NK-92 treated with Interleukin-12 subunit alpha and Interleukin-12 subunit beta, amount 100 ng/mL, for 24 hours (cell line): ENCODE results near the gene TRIP11.

Experiments used
- DNase-seq: peaks from one replicate; lab custom pipeline; 2025; lab: John Stamatoyannopoulos, UW

Gene TRIP11

DNA sequence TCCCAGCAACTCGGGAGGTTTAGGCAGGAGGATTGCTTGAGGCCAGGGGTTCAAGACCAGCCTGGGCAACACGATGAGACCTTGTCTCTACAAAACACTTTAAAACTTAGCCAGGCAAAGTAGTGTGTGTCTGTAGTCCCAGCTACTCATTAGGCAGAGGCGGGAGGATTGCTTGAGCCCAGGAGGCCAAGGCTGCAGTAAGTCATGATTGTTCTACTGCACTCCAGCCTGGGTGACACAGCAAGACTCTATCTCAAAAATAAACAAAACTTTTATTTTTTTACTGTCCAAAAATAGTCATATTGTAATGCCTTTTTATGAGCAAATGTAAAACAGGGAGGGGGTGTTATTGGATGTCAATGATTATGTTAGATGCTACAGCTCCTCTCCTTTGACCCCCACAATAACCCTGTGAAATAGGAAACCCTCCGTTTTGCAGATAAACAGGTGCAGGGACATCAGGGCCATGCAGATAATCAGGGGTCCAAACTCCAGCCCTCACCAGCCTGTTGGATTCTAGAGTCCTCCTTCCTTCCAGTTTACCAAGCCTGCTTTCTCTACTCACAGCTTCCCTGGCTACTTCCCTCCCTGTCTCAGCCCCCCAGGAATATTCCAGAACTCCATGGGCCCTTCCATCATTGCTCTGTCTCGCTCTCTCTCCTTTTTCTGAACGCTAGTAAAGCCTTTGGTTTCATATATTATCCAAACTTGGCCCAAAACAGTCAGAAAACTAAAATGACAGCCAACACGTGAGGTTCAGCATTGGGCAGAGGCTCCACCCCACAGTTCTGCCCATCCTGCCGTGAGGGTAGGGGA, 86.5 kb downstream of the TRIP11 start:
- no peak for DNase-seq

DNA sequence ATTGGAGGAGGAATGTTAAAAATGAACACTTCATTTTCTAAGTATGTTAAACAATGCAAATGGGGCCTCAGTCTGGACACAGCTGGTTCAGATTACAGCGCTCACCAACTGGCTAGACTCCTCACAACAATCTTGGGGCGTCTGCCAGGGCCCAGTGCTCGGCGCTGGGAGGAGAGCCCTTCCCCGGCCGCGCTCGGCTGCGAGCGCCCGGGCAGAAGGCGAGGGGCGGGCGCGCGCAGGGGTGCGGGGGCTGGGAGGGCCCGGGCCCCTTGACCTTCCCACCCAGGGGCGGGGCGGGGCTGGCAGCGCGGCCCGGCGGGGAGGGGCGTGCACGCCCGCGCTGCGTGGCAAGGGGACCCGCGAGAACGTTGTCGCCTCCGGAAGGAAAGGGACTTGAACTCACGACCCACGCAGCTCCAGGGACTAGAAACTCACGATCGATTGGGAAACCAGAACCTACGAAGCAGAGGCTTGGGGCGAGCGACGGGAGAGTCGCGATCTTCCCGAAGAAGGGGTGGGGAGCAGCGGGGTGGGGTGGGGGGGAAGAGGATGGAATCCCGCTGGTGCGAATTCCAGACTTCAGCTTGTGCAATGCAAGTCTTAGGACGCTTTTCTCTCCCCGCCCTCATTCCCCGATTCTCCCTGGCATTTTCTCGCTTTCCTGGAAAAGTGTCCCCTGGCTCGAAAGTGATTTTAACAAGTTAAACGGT, 92.2 kb downstream of the TRIP11 start, which contains the start of gene FBLN5:
TSS of gene FBLN5 (minus strand) at position 220 of the 710 bp plus-strand sequence. CDS start 465 bp downstream, outside the sequence.
- no peak for DNase-seq

DNA sequence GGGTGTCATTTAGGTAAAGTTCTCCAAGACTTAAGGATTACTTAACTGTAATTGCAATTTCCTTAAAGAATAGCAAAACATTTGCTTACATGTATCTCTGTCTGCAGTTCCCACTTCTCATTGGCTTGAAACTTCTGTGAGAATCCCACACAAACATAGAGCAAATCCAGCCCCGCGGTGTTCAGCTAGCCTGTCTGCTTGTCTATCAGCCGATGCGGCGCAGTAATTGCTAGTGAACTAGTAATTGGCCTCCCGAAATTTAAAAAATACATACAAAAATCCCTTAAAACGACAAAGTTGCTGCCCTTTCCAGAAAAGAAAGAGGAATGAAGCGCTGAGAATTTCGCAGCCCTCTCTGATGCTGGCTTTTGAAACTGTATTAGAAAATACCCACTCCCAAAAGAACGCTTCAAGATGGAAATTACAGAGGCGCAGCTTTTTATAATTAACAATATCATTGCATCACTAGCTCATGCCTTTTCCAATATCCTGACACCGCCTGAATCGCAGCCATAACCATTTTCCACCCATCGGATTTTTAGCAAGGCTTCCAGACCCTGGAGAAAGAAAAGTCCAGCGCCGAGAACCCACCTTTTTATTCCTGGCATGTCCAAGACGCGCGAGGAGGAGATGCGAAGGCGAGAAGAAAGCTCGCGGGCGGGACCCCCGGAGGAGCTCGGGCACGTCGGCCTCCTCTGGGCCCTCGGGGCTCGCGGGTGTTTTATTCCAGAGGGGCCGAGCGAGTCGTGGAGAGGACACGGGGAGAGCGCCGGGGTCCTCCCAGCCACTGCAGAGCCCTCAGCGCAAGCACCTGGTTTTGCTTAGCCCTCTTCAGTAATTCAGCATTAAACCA, 93.0 kb downstream of the TRIP11 start:
- DNase-seq, result no peak

DNA sequence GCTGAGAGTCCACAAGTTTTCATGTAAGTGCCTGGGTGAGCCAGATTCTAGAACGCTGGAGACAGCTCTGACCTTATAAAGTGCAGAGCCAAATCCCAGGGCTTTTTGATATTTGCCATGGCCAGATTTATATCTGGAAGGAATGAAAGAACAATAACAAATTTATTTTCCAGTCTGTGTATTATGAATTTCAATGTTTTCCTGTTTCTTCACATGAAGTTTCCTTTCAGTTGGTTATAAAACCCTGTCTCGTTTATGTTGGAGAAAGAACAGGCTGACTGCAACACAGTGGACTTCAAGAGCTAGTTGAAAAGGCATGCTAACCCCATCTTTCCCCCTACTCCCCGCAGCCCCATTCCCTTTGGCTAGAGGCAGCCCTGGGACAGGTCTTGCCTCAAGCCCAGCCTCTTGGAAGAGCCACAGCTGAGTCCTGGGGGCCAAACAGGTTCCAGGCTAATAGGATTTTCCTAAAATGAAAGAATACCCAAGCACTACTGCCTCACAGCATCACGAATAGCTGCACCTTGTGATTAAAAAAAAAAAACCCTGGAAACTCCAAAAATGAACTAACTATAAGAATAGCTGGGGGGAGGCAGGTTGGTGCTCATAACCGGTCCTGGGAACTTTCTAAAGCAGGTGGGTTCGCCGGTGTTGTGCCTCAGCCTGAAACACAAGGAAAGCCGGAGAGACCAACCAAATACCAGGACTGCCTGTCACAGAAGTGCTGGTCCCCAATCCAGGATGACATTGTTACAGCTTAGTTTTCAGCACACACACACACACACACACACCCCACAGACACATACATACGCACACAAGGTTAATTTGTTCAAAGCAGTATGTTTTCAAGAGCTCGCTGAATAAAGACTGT, 93.9 kb downstream of the TRIP11 start:
- DNase-seq, result no peak

DNA sequence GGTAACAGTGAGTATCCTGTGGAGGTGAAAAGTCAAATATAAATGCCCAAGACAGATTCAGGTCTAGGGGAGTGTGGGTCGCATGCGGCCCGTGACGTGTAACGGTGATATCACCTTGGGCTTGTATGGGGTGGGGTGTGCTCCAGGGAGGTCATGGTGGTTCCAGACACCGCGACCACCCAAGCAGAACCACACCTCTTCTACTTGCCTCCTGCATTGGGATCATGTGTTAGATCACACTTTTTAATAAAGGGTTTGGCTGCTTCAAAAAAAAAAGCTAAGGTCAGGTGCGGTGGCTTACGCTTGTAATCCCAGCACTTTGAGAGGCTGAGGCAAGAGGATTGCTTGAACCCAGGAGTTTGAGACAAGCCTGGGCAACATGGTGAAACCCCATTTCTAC, 96.9 kb downstream of the TRIP11 start:
- DNase-seq, result no peak

DNA sequence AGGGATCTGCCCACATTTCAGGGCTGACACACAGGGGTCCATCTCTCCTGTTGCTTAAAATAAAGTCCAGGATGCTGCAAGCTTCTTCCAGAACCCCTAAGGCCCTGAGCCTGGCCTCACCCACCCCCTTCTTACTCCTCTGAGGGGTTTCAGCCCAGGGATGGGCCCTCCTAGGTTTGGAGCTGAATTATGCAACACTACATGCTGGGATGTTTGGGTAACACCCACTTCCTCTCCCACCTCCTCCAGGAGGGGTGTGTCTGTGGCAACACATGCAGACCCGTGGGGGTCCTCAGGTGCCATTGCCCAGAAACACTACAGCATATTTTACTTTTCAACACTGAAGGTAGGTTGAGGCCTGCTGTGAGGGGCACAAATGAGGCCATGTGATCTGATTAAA, 97.7 kb downstream of the TRIP11 start:
- no peak for DNase-seq

DNA sequence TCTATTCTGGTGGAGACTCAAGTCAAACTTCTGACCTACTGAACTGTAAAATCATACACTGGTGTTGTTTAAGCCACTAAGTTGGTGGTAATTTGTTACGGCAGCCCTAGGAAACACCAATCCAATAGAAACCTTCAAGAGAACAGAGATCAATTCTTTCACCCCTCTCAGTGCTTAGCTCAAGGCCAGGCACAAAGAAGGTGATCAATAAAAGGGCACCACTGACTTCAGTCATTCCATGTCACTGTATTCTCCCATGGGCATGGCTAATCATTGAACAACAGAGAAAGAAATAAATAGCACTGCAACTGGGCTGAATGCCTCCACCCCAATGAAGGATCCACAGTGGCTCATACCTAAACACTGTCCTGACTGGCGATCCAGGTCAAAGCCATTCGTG, 99.7 kb downstream of the TRIP11 start:
- DNase-seq, result no peak

DNA sequence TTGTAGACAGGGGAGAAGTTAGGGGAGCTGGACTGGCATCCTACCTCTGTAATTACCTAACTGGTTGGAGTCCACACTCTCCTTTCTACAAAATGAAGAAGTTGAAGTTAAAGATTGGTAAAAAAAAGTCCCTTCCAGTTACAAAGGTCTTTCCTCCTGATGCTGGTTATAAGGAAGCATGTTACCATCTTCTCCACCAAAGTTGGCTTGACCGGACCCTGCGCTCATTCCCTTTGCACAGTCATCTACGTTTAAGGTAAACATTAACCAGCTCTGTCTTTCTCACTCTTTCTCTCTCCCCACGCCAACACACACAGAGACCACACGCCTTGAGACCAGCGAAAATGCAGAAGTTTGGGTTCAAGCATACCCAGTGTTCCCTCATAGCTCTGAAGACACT, 104.3 kb downstream of the TRIP11 start:
- no peak for DNase-seq

DNA sequence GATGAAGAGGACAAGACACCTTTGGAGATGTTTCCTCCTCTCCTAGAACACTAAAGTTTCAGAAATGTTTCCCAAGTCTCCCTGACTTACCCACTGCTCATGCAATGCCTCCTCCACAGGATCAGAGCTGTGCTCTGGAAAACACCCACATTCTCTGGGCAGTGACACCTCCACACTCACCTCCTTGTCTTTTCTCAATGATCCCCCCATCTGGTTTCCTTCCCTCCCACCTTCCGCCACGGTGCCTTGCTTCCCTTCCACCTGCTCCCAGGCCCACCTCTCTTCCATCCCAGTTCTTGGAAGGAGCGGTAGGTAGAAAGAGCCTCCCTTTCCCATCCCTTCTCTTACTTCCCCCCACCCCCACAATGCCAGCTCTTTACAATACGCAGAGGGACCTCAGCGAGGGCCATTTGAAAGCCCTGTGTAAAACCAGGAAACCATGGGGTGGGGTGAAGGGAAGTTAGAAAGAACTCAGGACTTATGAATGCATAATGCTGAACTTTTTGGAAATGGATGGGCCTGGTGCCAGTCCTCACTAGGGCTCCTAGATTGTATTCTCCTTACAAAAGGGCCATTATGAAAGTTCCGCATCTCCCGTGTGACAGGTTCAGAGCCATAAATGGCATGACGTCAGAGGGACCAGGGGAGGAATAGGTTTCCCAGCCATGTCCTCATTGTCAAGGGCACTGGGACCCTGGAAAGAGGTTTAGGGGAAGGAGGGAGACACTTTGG, 105.1 kb downstream of the TRIP11 start:
- no peak for DNase-seq

DNA sequence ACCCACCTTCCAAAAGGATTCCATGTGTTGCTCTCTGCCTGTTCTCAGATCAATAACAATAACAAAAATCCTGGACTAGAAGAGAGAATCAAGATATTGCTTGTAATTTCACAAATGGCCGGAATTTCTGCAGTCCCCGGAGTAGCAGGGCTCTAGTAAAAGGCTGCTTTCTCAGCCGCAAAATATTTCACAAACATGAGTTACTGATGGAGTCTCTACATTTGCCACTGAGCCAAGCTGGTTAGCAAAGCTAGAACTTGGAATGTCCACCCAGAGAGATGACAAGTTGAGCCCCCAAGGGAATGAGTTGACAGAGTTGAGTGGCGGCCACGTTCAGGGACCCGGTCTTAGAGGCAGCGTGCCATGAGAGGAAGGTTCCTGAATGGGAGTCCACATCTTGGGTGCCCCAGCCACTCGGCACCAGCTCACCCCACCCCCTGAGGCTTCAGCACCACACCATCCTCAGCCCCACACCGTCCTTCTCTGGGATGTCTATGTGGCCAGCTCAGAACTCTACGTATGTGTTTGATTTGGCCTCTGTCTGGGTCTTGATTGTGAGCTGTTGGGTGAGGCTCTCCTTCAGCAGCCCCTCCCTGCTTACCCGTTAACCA, 108.3 kb downstream of the TRIP11 start:
- DNase-seq, result no peak

DNA sequence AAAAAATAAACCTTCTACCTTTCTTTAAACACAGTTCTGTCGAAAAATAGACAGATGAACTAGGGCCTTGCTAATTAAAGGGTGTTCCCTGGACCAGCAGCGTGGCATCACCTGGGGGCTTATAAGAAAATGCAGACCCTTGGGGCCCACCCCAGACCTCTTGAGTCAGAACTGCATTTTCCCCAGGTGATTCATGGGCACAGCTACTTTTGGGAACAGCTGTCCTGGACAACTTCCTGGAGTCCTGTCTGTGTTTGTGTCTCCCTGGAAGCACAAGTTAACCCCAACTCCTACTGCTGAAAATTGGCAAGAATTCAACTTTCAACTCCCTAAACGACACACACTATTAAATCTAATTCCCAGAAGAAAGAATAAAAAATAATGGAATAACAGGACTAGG, 110.2 kb downstream of the TRIP11 start:
- DNase-seq, result no peak

DNA sequence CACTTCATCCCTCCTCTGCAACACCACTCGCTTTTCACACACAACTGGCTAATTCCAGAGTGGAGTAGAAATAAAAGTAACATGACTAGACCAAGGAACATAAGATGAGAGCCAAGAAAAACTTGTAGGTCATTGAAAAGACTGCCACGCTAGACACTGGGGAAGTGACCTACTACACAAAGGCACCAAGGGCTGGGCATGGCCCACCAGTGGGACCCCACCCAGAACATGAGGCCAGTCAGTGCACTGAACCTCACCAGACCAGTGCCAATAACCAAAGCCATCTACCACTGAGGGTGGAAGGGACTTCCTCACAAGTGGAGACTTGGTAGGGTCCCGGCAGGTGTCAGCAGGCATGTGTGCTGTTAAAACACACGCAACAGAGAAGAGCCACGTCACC, 112.1 kb downstream of the TRIP11 start:
- DNase-seq, result no peak

DNA sequence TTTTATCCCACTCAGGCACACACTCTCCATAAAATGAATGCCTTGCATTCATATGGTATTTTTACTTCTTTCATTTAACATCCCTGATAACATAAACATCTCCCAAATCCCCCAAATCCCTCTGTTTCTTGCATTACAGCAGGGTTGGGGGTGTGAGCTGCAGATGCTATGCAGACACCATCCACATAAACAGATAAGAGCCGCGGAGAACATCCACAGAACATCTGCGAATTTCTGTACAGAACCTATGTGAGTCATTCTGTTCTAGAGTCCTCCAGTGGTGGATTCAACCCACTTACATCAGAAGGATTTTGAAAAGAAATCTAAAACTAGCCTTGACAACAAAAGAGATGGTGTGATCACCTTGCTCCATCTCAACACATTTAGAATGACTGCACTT, 112.7 kb downstream of the TRIP11 start:
- DNase-seq, result no peak

DNA sequence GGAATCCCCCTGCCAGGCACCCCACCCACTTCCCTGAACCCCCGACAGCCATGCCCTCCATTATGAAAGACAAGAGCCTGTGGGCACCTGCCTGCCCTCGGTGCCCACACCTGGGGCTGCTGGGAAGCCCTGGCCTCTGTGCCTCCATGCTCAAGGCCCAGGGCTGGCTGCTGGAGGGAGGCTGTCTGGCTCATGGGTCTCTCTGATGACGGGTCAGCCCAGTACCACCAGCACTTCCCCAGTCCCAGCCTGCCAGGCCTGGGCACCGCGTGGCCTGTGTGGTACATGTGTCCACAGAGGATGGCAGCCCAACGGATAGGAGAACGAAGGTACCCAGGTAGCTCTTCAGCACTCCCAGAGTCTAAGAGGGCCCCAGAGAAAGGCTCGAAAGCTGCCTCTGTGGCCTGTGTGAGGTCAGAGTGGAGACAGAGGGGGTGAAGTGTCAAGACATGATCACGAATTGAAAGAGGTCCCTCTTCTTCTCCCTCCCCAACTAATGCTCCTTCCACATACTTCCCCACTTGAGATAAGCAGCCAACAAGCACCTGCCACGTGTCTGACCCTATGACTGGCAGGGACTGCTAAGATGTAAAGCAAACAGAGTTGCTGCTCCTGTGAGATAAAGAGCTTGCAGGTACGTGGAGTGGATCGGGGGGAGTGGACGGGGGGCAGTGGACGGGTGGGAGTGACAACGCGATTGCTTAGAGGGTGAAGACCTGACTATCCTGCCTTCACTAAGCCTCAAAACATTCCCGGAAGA, 113.5 kb downstream of the TRIP11 start:
- DNase-seq, result no peak

DNA sequence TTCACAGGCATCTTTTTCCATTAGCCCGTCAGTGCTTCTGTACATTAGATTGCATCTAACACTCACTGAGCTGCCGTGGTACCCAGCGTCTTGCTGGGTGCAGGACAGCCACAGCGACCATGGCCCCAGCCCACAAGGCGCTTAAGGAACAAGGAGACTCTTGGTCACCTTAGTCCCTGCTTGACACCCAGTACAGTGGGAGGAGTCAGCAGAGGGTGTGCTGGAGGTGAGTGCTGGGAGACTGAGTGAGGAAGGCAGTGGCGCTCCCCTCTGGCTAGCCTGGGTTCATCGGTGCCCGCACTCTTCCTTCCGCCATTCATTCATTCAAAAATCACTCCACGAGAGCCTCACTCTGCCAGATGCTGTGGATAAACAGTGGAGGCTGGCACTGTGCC, 114.1 kb downstream of the TRIP11 start:
- DNase-seq, result no peak

DNA sequence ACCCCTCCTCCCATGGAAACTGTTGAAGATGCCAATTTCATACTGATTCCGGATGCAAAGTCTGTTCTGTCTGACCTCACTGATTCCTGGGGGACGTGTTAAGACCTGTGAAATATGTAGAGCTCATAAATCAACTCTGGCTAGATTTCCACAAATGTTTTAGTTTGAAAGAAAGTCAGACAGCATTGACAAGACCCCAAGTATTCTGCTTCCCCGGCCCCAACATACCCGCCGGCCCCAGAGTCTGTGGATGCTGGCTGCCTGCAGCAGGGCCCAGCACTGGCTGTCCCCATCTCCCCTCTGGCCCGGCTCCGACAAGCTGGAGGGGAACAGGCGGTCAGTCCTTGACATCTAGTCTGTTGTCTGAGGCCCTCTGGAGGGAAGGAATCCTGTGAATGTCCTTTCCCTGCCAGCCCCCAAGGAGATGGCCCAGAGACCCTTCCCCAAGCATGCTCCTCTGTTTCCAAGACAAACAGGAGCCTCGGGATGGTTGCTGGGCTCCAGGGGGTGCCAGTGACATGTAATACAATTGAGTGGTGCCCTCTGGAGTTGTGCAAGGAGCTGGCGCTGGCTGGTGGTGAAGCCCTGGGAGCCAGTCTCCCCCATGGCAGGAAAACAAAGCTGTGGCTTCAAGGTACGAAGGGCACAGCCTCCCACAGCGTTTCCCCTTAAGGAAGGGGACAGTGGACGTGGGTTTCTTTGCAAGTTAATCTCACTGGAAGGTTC, 114.7 kb downstream of the TRIP11 start:
- no peak for DNase-seq

DNA sequence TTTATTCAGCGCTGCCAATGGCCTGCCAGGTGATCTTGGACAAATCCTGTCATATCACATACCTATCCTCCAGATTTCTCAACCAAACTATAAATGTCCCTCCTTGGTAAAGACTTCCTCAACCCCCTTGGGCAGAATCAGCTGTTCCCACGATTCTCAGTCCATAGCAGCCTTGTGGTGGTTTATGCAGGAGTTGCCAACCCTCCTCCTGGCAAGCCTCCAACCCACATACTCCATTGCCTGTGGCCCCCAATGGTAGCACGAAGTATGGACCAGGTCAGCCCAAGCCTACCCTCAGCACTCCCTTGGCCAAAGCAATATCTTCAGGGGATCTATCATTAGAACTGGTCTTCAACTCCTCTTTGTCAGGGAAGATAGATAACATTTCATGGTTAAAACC, 119.3 kb downstream of the TRIP11 start:
- DNase-seq, result no peak

DNA sequence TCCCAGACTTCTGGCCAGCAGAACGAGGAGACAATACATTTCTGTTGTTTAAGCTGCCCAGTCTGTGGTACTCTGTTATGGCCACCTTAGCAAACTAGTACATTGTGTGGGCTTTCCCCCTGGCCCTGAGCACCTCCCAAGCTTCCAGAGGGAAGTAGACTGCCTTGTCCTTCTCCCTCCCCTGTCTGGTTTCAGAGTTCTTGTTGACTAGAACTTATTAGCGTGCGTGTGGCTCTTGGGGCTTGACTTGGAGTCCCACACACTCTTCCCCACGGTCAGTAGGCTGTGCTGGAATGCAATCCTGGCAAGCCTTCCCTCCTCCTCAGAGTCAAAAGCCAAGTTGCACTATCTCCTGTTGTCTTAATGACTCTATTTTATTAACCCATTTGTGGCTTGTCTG, 120.0 kb downstream of the TRIP11 start:
- DNase-seq, result no peak
